Lower lobe of right lung (tissue), 2 donors: ENCODE results near the gene KLHL11. TPM values are rescaled to one million over a fixed set of nuclear protein-coding genes. Genes with fewer than 3 reads are reported as not detected.

ENCODE experiments used
- ATAC-seq, 2 donors: fragments of 200-7000 bp; cut with Tn5 transposase; one replicate each; pipeline ENCODE4 v1.9.1; 2020 to 2022; ENCODE audit warnings: mild to moderate bottlenecking in 2 of 2, moderate library complexity in 2 of 2
- DNase-seq: peaks from one replicate; pipeline ENCODE4 v3.0.0-alpha.2; 2020
- H3K27ac ChIP-seq: fragments of 200-600 bp; one replicate; pipeline ENCODE4 v1.8.0; 2022
- H3K27me3 ChIP-seq: fragments of 200-600 bp; one replicate; pipeline ENCODE4 v1.8.0; 2022; ENCODE audit warnings: low read depth
- H3K36me3 ChIP-seq: fragments of 200-600 bp; one replicate; pipeline ENCODE4 v1.8.0; 2022; ENCODE audit warnings: mild to moderate bottlenecking
- H3K4me1 ChIP-seq: fragments of 200-600 bp; one replicate; pipeline ENCODE4 v1.8.0; 2022
- H3K4me3 ChIP-seq: fragments of 200-600 bp; one replicate; pipeline ENCODE4 v1.8.0; 2022; ENCODE audit warnings: mild to moderate bottlenecking
- H3K9me3 ChIP-seq: fragments of 200-600 bp; one replicate; pipeline ENCODE4 v1.8.0; 2022
- intact Hi-C: fragments of 100-400 bp; cut with DNase I; formaldehyde crosslinking; loops from one replicate; pipeline ENCODE4 v1.11.0; 2022
- total RNA-seq: library from RNA; stranded (reverse); fragmentation: NEBNext Ultra II Directional; extraction: Animal tissue kit (Norgen Biotek cat#: 25700); gene quantifications from one replicate; pipeline ENCODE4 v1.2.1, GENCODE V29; 2021
- TF ChIP-seq, protein P1 (sequence below): fragments of 200-600 bp; IDR thresholded peaks from one replicate; pipeline ENCODE4 v1.8.0; 2022; ENCODE audit warnings: antibody characterized with exemption, mild to moderate bottlenecking
- donor health status: DM: no; HTN: yes; CAD: no; lungs with severe emphysema.

The KLHL11 gene
- total RNA-seq, 1 donor from 2014 or later: 12.3 TPM

DNA sequence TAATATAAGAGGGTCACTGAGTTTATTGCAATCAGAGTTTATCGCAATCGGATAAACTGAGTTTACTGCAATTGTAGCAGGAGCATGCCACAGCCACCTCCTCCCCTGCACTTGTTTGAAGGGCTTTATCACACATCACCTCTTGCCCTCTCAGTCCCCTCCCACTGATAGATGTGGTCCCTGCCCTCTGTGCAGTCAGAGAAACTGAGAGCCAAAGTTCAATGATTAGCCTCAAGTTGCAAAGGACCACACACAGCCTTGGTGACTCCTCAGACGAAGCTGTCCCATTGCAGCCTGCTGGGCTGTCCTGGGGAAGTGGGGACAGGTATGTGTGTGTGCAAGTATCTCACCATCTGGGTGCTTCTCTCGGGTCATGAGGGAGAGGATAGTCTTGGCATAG lies 39.9 kb upstream of the KLHL11 start:
- H3K4me1 ChIP-seq: no peaks in the 10 kb centered on the region
- intact Hi-C loops: no loop called here
- no peak for ATAC-seq
- no peak overlapping the region for H3K27ac ChIP-seq
- H3K36me3 ChIP-seq: peaks cover 97% of the 10 kb centered on the region
- no peak overlapping the region for H3K4me3 ChIP-seq
- no peaks in the 10 kb centered on the region for H3K9me3 ChIP-seq
- H3K27me3 ChIP-seq: no peaks in the 10 kb centered on the region
- TF ChIP-seq, protein P1, sequence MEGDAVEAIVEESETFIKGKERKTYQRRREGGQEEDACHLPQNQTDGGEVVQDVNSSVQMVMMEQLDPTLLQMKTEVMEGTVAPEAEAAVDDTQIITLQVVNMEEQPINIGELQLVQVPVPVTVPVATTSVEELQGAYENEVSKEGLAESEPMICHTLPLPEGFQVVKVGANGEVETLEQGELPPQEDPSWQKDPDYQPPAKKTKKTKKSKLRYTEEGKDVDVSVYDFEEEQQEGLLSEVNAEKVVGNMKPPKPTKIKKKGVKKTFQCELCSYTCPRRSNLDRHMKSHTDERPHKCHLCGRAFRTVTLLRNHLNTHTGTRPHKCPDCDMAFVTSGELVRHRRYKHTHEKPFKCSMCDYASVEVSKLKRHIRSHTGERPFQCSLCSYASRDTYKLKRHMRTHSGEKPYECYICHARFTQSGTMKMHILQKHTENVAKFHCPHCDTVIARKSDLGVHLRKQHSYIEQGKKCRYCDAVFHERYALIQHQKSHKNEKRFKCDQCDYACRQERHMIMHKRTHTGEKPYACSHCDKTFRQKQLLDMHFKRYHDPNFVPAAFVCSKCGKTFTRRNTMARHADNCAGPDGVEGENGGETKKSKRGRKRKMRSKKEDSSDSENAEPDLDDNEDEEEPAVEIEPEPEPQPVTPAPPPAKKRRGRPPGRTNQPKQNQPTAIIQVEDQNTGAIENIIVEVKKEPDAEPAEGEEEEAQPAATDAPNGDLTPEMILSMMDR: no peak
- no peak for DNase-seq

DNA sequence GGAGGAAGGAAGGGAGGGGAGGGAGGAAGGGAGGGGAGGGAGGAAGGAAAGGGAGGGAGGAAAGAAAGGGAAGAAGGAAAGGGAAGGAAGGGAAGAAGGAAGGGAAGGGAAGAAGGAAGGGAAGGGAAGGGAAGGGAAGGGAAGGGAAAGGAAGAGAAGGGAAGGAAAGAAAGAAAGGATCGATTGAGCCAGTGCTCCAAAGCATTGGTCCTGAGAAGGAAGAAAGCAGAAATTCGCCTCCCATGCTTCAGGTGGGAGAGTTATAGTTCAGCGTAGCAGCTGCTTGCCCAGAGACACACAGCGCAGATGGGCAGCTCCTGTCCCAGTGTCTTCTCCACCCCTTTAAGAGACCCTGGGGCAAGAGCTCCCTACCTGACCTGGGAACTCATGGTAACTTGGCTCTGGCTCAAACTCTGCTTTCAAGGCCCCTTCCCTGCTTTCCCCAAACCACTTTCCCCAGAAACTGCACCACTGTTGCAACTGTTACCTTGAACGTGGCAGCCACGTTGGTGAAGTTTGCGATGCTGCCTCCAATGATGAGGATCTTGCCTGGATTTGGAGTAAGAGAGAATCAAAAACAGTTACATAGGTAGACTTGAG lies 39.1 kb upstream of the KLHL11 start:
- TF ChIP-seq, protein P1: no peak
- Histone ChIP-seq H3K27ac (no peak overlapping the region), H3K4me3 (no peak overlapping the region), H3K36me3 (peaks cover 97% of the 10 kb centered on the region), H3K9me3 (no peaks in the 10 kb centered on the region), H3K4me1 (no peaks in the 10 kb centered on the region), H3K27me3 (no peaks in the 10 kb centered on the region)
- ATAC-seq (no peak), DNase-seq (no peak)
- intact Hi-C loops: no loop called here

DNA sequence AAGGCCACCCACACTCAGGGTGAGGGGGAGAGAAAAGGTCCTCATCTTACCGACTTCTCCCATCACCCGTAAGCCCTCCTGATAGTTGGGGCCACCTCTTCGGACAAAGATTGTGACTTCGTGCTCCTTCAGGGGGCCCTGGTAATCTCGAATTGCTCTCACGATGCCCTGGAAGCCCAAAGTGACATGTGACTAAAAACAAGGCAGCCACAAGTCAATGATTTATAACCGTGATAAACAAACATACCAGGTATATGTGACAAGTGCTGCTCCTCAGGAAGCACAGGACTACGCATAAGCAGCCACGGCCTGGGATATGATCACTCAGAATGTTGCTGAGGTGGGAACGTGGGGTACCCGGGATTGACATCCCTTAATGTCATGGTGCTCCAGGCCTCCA lies 36.4 kb upstream of the KLHL11 start:
- intact Hi-C loops: no loop called here
- H3K27me3 ChIP-seq: no peaks in the 10 kb centered on the region
- no peak for ATAC-seq
- H3K27ac ChIP-seq: no peak overlapping the region
- peaks cover 97% of the 10 kb centered on the region for H3K36me3 ChIP-seq
- no peak overlapping the region for H3K4me3 ChIP-seq
- no peak for DNase-seq
- TF ChIP-seq, protein P1: no peak
- H3K4me1 ChIP-seq: no peaks in the 10 kb centered on the region
- no peaks in the 10 kb centered on the region for H3K9me3 ChIP-seq

DNA sequence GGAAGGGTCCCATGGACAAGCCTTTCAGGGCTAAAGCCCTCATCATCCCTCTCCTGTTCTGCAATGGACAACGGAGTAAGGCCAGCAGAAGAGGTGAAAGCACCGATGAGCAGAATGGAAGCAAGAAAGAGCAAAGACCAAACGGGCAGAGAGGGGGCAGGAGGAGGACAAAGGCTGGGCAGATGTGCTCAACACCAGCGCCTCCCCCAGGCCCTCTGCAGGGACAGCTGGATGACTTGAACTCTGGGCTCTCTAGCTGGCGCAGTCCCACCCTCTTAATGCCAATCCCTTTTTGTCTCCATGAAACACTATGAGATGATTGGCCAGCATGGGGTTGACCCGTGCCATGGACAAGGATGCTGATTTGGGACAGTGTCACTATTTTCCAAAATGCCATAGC lies 31.5 kb upstream of the KLHL11 start:
- TF ChIP-seq, protein P1: no peak
- H3K36me3 ChIP-seq: peaks cover 97% of the 10 kb centered on the region
- no peak overlapping the region for H3K4me3 ChIP-seq
- intact Hi-C loops: no loop called here
- ATAC-seq (no peak), DNase-seq (no peak)
- no peak overlapping the region for H3K27ac ChIP-seq
- no peaks in the 10 kb centered on the region for H3K4me1 ChIP-seq
- no peaks in the 10 kb centered on the region for H3K9me3 ChIP-seq
- no peaks in the 10 kb centered on the region for H3K27me3 ChIP-seq

DNA sequence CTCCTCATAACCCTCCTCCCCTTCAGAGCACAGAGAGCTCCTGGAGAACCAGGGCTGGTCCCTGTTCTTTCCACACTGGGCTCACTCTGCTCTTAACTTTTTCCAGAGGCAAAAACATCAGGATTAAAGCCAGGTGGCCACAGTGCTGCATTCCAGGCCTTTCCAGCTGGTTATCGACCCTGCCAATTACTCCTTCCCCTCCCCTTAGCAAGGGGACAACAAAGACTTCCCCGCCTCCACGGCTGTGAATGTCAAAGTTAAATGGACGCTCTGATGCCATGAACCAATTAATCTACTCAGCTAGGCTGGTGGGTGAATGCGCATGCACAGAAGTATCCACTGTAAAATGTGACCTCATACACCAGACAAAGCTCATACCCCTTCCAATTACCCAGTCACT lies 30.4 kb upstream of the KLHL11 start:
- intact Hi-C loops: no loop called here
- no peaks in the 10 kb centered on the region for H3K9me3 ChIP-seq
- DNase-seq (no peak), ATAC-seq (peak; percentile 13 to 43)
- TF ChIP-seq, protein P1: no peak
- no peaks in the 10 kb centered on the region for H3K27me3 ChIP-seq
- H3K36me3 ChIP-seq: peaks cover 97% of the 10 kb centered on the region
- no peak overlapping the region for H3K27ac ChIP-seq
- H3K4me3 ChIP-seq: no peak overlapping the region
- H3K4me1 ChIP-seq: no peaks in the 10 kb centered on the region
